ENCODE data around the gene MOG. TPM values are rescaled to one million over a fixed set of nuclear protein-coding genes. Genes with fewer than 3 reads are reported as not detected.

The MOG gene
- total RNA-seq, 1 donor from 2014 or later, result not detected

DNA sequence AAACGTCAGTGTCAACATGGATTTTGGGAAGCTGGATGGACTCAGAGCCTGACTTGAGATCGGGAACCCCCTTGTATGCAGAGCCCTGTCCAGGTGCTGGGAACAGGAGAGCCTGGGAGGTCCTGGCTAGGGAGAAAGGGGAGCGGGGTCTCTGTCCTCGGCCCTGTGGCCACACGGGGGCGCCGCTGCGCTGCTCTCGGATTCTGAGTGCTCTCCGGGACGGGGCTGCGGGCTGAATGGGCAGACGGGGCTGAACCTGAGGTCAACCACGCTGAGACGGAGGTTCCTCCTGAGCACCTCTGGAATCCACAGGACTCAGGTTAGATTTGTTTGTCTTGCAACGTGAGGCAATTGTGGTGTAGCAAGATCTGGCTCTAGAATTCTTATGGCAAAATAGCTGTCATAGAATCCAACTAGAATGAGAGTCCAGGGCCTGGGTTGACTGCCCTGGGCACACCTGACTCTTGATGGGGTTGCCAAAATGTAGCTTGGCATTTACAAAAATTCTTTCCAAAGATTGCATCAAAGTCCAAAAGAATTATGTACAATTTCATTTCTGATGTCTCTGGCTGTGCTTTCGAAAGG is 45.7 kb downstream of the MOG start:
- Histone ChIP-seq H3K9me3 (no peaks in the 10 kb centered on the region), H3K4me3 (no peak overlapping the region), H3K36me3 (no peaks in the 10 kb centered on the region), H3K27me3 (peaks cover 14% of the 10 kb centered on the region), H3K4me1 (no peaks in the 10 kb centered on the region), H3K27ac (no peak overlapping the region)
- TF ChIP-seq, protein P1, sequence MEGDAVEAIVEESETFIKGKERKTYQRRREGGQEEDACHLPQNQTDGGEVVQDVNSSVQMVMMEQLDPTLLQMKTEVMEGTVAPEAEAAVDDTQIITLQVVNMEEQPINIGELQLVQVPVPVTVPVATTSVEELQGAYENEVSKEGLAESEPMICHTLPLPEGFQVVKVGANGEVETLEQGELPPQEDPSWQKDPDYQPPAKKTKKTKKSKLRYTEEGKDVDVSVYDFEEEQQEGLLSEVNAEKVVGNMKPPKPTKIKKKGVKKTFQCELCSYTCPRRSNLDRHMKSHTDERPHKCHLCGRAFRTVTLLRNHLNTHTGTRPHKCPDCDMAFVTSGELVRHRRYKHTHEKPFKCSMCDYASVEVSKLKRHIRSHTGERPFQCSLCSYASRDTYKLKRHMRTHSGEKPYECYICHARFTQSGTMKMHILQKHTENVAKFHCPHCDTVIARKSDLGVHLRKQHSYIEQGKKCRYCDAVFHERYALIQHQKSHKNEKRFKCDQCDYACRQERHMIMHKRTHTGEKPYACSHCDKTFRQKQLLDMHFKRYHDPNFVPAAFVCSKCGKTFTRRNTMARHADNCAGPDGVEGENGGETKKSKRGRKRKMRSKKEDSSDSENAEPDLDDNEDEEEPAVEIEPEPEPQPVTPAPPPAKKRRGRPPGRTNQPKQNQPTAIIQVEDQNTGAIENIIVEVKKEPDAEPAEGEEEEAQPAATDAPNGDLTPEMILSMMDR (IDR thresholded peaks at IDR 0.05), result peak; percentile 59
- DNase-seq (peak; percentile 77), ATAC-seq (peak; percentile 86)
- intact Hi-C loops (cut with DNase I), result no loop called here

DNA sequence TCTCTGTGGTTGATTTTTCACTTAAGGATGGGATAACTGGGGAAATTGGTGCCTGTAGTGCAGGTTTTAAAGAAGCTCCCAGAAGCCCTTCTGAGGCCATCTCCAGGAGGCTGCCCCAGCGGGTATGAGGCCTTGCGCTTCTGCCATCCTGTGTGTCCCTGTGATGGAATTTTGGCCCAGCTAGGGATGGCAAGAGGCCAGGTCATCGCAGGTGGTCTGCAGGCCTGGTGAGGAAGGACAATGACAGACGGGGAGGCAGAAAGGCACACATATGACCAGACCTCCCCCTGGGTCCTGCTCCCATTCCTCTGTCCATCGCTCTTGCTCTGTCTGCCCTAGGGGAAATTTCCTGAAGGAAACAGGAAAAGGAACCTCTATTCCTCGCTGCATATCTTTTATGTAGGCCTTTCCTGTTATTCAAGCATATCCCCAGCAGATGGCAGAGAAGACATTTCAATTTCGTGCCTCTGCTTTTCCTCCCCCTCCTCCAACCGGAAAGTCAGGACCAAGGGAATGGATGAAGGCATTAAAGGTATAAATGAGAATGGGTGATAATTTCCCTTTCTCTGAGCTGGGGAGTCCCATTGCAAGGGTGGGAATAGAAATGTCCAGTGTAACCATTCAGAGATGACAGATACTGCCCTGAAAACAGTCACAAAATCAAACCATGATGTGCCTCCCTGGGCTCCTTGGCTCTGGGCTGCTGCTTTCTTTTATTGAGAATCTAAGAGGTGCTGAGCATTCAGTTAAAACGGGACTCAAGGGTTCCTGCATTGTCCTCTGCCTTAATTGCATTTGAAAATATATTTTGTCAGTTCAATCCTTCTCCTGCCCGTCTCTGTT is 48.7 kb downstream of the MOG start:
- H3K4me3 ChIP-seq, result no peak overlapping the region

DNA sequence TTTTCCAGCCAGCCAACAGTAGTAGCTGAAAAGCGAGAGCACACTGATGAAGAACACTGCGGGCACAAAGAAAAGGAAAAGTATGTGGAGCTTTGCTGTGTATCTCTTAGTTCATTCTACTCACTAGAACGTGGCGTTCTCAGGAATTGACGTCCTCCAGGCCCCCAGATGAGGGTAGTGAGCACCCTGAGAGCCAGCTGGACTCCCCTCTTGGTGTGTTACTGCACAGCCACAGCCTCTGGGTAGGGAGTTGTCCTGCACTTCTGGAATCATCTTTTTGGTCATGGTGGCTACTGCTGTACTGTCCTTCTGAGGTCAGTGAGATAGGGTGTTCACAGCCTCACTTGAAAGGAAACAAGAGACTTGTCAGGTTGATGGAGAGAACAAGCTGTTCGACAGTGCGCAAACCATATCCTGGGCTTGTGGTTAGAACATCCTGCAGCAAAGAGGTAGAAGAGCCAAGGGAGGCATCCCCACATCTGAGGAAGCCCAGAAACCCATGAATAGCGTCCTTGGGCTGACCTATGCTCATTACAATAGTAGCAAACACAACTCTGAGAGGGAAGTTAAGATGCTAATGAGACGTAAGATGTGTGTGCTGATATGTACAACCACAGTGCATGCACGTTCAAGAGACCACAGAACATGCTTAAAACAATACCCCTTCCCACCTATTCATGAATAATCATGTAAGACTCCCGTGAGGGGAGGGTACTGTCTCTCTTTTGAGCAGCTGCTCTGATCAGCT is 51.7 kb downstream of the MOG start:
- Histone ChIP-seq H3K4me1 (no peaks in the 10 kb centered on the region), H3K27me3 (no peaks in the 10 kb centered on the region), H3K4me3 (peak overlapping the region; percentile 11), H3K27ac (no peak overlapping the region), H3K36me3 (no peaks in the 10 kb centered on the region), H3K9me3 (no peaks in the 10 kb centered on the region)
- DNase-seq (no peak), ATAC-seq (peak; percentile 58)
- intact Hi-C loops (cut with DNase I), result loop anchor here (5.0 kb wide), 1 partner anchor 124 kb away; no protein-coding TSS in a partner anchor
- TF ChIP-seq, protein P1 (IDR thresholded peaks at IDR 0.05), result no peak

More for the DNA sequence above, 48.7 kb downstream of the MOG start:
- intact Hi-C loops (cut with DNase I), result loop anchor here (5.0 kb wide), 1 partner anchor 127 kb away; no protein-coding TSS in a partner anchor
- ATAC-seq (peak; percentile 78), DNase-seq (no peak)
- TF ChIP-seq, protein P1 (IDR thresholded peaks at IDR 0.05), result peak; percentile 67
- Histone ChIP-seq H3K9me3 (no peaks in the 10 kb centered on the region), H3K36me3 (no peaks in the 10 kb centered on the region), H3K4me1 (no peaks in the 10 kb centered on the region), H3K27me3 (peaks cover 6% of the 10 kb centered on the region), H3K27ac (no peak overlapping the region)

DNA sequence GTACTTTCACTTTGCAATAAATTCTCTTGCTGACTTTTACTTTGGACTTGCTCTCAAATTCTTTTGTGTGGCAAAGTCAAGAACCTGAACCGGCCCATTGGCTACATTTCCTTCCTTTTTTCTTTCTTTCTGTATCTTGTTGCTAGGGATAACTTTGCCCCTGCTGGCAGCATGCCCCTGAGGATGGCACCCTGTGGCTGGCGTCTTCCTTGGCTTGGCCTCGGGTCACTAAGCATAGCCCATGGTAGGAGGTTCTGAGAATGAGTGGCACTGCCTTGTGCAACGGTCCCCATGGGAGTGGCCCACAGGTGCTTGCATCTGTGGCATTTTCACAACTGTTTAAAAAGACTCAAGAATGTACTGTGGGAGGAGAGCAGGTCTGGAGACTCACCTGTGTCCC is 52.3 kb downstream of the MOG start:
- DNase-seq (no peak), ATAC-seq (no peak)
- Histone ChIP-seq H3K27me3 (no peaks in the 10 kb centered on the region), H3K27ac (no peak overlapping the region), H3K4me3 (peak overlapping the region; percentile 11), H3K4me1 (no peaks in the 10 kb centered on the region), H3K9me3 (no peaks in the 10 kb centered on the region), H3K36me3 (no peaks in the 10 kb centered on the region)
- TF ChIP-seq, protein P1 (IDR thresholded peaks at IDR 0.05), result no peak
- intact Hi-C loops (cut with DNase I), result loop anchor here (5.0 kb wide), 1 partner anchor 123 kb away; no protein-coding TSS in a partner anchor

DNA sequence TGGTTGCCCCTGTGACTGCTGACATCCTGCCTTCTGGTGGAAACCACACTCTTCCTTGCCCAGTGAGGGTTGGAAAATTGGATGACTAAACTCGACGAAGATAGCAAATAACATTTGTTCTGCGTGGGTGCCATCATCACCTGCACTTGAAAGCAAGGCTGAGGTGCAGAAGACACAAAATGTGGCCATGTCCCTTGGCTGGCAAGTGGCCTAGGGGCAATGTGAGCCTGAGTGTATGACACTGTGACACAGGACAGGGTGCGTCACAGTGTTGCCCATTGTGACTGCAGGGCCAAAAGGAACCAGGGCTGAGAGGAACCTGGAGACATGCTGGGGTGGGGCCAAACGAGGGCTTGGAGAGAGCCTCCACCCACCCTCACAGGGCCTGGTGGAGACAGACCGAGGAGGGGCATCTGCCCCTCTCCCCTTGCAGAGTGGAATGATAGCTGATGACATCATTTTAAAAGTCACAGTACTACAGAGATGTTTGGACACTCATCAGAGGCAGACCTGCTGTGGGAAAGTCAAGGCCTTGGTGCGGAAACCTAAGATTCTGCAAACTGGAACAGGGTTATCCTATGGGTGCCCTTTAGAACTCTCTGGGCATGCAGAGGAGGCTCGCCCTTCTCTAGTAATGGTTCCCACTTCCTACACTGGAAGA is 53.5 kb downstream of the MOG start:
- Histone ChIP-seq H3K36me3 (no peaks in the 10 kb centered on the region), H3K4me1 (no peaks in the 10 kb centered on the region), H3K9me3 (no peaks in the 10 kb centered on the region), H3K27ac (no peak overlapping the region), H3K27me3 (no peaks in the 10 kb centered on the region), H3K4me3 (no peak overlapping the region)
- ATAC-seq, result no peak
- intact Hi-C loops (cut with DNase I), result no loop called here
- DNase-seq, result no peak
- TF ChIP-seq, protein P1 (IDR thresholded peaks at IDR 0.05), result no peak

Measured in upper lobe of right lung (tissue), 1 donor.